Stimulated activated CD8-positive, alpha-beta memory T cell treated with anti-CD3 and anti-CD28 coated beads, Interleukin-7, amount 100 ng/mL, for 24 hours (primary cell): ENCODE data around the gene TMEM203.
"Not testable (repeated sequence)": the region's sequence is repeated elsewhere in the genome, so short reads cannot be mapped to it uniquely, and the experiment has no call there.

Source experiments
- DNase-seq: peaks from one replicate; pipeline ENCODE4 v3.0.0-alpha.2; 2020; ENCODE audit warnings: low read depth

The TMEM203 gene

GRCh38 chr9:137241490-137242268, 36.2 kb upstream of the TMEM203 start:
- DNase-seq, result peak; percentile 37

DNA sequence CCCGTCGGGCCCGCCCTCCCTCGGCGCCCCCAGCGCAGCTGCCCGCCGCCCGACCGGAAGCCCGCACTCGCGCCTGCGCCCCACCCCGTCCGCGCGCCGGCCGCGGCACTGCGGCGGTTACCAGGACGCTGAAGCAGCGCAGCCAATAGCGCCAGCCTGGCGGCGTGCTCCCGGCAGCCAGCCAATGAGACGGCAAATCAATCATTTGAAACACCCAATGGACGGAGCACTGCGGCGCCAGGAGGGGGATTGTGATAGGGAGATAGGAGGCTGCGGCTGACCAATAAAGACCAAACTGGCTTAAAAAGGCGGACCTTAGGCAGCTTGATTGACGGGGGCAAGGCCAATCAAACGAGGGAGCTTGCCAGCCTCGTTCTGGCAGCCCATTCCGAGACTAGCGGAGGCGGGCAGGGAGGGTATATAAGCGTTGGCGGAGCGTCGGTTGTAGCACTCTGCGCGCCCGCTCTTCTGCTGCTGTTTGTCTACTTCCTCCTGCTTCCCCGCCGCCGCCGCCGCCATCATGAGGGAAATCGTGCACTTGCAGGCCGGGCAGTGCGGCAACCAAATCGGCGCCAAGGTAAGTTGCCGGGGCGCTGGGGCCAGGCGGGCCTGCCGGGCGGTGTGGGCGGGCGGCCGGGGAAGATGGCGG, 35.5 kb upstream of the TMEM203 start, which contains the start of gene TUBB4B:
Gene TUBB4B (plus strand): TSS at position 447 of the 649 bp plus-strand sequence. CDS start 74 bp downstream, at position 521.
- peak; percentile 88 for DNase-seq

GRCh38 chr9:137240318-137240840, 34.9 kb upstream of the TMEM203 start:
- peak; percentile 33 for DNase-seq

DNA sequence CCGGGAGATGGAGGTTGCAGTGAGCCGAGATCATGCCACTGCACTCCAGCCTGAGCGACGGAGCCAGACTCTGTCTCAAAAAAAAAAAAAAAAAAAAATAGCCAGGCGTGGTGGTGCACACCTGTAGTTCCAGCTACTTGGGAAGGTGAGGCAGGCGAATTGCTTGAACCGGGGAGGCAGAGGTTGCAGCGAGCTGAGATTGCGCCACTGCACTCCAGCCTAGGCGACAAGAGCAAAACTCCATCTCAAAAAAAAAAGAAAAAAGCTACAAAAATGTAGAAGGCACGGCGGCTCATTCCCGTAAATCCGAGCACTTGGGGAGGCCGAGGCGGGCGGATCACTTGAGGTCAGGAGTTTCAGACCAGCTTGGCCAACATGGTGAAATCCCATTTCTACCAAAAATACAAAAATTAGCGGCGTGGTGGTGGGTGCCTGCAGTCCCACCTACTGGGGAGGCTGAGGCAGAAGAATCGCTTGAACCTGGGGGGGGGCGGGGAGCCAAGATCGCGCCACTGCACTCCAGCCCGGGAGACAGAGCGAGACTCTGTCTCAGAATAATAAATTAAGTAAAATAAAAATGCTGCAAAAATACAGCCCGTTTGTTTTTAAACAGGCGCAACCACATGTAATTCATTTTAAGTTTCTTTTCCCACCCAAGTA, 34.2 kb upstream of the TMEM203 start:
- DNase-seq, result not testable (repeated sequence)

DNA sequence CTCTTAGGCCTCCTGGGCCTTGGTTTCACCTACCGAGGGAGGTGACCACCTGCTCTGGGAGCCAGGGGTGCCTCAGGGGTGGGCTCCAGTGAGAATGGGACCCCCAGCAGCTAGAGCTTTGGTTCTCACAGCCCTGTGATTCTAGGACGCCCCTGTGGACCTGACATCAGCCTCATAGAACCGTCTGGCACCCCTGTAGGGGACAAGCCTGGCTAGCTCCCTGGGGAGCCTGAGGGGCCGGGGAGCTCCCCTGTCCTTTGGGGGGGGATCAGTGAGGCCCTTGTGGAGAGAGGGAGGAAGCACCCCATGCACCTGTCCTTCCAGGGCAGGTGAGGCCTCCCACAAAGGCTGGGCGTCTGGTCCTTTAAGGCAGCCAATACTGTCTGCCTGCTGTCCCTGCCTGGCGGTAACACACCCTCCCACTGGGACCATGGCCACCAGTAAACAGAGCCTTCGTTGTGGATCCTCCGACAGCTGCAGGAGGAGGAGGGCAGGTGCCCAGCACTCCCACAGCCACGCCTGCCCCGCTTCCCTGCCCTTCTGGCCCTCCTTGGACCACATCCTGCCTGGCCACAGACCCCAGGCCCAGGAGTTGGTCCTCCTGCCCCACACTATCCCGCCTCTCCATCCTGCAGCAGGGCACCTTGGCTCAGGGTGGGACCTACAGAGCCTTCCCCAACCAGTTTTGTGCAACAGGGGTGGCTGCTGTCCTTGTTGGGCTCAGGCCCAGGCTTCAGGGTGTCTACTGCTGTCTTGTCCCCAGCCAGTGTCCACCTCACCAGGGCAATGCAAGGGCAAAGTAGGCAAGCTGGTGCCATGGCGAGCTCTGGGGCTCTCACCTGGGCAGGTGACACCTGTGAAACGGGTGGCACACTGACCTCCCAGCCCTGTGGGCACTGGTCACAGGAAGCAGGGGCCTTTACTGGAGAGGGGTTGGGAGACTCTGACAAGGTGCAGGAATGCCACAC, 32.6 kb upstream of the TMEM203 start:
- DNase-seq, result no peak

- no peak for DNase-seq
These were observed 31.5 kb upstream of the TMEM203 start for GRCh38 chr9:137236936-137237421.

DNA sequence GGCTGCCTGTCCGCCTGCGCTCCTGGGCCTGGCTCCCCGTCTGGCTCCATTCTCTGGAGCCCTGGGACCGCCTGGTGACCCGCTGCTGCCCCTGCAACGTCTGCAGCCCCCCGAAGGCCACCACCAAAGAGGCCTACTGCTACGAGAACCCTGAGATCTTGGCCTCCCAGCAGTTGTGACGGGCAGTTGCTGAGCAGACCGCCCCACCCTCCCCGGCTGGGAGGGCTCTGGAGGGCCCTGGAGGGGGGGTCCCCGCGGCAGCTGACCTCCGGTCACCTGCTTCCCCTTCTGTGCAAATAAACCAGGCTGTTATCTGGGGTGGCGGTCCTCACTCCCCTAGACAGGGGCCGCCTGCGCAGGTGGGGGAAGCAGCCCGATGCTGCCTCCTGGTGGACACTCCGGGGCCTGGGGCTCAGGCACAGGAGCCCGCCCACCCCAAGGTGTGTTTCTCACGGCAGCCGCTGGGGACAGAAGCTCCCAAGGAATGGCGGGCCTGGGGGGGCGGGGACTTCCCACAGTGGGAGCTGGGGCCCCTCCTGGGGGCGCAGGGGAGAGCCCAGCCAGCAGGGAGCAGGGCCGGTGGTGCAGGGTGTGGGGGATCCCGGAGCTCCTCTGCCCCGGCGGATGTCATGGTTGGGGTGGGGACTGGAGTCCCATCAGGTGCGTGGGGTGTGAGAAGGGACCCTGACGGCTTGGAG, 30.9 kb upstream of the TMEM203 start:
- DNase-seq, result peak; percentile 80

DNA sequence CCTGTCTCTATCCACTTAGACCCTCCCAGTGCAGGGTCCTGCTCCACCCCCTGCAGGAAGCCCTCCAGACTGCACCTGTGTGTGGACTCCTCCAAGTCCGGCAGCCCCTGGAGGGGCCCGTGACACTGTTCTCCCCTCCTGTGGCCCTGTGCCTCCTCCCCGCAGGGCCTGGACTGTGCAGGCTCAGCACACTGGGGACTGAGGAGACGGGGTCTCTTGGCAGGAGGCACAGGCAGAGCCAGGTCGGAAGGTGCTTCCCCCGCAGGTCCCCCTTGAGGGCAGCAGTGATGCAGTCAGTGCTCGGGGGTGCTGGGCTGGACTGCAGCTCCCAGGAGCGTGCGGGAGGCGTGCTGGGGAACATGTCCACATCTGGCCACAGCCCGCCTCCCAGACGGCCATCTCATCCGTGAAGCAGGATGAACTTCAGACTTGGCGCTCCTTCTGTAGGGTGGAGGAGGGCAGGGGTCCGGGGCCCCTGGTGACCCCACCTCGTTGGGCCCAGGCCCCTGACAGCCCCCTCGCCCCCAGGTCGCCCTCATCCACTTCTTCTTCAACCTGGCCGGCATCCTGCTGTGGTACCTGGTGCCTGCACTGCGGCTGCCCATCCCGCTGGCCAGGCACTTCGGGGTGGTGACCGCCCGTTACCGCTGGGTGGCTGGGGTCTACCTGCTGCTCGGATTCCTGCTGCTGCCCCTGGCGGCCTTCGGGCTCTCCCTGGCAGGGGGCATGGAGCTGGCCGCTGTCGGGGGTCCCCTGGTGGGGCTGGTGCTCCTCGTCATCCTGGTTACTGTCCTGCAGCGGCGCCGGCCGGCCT, 30.2 kb upstream of the TMEM203 start:
- no peak for DNase-seq

- DNase-seq, result no peak
These were observed 29.4 kb upstream of the TMEM203 start for GRCh38 chr9:137234758-137235423.

DNA sequence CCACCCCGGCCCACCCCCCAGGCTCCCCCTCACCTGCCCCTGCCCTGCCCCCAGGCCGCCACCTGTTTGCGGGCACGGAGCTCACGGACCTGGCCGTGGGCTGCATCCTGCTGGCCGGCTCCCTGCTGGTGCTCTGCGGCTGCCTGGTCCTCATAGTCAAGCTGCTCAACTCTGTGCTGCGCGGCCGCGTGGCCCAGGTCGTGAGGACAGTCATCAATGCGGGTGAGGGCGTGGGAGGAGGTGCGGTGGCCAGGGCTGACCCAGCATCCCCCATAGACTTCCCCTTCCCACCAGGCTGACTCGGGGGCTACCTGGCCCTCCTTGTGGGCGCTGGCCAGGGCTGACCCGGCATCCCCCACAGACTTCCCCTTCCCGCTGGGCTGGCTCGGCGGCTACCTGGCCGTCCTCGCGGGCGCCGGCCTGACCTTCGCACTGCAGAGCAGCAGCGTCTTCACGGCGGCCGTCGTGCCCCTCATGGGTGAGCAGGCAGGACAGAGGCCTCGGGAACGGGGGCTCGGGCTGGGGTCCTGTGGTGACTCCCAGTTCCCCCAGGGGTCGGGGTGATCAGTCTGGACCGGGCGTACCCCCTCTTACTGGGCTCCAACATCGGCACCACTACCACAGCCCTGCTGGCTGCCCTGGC, 28.7 kb upstream of the TMEM203 start:
- no peak for DNase-seq

DNA sequence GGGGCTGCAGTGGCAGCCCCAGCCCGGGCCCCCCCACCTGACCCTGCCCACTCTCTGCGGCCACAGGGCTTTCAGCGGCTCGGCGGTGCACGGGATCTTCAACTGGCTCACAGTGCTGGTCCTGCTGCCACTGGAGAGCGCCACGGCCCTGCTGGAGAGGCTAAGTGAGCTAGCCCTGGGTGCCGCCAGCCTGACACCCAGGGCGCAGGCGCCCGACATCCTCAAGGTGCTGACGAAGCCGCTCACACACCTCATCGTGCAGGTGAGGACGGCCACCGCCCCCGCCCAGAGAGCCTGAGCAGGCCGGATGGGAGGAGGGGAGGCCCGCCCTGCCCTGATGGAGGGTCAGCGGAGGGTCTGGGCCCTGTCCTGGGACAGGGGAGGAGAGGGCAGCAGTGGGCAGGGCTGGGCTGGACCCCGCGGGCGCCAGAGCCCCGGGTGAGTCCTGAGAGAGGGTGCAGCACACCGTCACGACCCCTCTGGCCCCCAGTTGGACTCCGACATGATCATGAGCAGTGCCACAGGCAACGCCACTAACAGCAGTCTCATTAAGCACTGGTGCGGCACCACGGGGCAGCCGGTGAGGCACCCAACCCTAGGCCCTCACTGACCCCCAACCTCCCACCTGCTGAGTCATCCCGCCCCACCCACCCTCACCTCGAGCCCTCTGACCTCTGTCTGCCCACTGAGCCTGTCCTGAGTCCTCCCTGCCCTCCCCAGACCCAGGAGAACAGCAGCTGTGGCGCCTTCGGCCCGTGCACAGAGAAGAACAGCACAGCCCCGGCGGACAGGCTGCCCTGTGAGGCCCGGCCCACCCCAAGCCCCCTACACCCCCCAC, 27.9 kb upstream of the TMEM203 start:
- DNase-seq, result no peak

DNA sequence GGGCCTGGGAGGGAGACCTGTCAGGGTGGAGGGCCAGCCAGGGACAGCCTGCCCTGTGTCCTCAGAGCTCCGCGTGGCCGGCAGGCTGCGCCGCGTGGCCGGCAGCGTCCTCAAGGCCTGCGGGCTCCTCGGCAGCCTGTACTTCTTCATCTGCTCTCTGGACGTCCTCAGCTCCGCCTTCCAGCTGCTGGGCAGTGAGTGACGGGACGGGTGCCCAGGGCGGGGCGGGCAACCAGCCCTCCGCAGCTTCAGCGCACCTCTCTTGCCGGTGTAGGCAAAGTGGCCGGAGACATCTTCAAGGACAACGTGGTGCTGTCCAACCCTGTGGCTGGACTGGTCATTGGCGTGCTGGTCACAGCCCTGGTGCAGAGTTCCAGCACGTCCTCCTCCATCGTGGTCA, 27.1 kb upstream of the TMEM203 start:
- DNase-seq, result no peak

DNA sequence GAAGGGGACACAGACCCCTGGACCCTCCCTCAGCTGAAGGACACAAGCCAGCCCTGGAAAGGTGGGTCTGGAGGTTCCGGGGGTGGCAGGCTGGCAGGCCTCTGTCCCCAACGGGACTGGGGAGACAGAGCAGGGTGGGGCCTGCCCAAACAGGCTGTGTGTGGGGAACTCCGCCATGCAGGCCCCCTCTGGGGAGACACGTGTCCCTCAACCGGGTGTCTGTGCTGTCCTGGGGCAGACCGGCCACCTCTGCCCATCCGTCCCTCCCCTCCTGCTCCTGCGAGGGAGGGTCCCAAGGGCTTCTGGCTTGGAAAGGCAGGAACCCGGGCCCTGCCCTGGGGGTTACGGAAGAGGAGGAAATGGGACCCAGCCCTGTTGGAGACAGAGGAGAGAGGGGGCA, 26.7 kb upstream of the TMEM203 start:
- DNase-seq, result no peak

DNA sequence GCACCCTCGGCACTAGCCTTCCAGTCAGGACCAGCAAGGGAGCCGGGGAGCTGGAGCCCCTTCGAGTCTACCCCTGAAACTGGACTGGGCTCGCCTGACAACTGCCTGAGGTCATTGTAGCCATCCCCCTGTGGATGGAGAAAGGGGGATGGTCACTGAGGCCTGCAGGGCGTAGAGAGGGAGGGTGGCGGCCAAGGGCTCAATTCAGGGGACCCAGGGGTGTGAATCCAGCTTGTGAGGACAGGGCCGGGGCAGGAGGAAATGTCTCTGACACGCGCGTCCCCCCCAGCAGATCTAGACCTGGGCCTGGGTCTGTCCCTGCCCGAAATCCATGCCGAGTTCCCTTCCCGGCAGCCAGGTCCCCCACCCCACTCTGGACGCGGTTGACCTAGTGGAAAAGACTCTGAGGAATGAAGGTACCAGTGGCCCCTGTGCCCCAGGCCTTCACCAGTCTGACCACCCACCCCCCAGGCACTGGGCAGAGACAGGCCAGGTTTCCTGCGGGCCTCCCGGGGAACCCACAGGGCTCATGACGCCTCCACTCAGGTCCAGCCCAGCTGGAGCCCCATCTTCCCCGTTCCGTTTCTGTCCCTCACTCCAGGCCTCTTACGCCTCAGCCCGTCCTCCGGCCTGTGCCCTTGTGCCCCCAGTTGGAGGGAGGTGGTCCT, 26.1 kb upstream of the TMEM203 start:
- no peak for DNase-seq

DNA sequence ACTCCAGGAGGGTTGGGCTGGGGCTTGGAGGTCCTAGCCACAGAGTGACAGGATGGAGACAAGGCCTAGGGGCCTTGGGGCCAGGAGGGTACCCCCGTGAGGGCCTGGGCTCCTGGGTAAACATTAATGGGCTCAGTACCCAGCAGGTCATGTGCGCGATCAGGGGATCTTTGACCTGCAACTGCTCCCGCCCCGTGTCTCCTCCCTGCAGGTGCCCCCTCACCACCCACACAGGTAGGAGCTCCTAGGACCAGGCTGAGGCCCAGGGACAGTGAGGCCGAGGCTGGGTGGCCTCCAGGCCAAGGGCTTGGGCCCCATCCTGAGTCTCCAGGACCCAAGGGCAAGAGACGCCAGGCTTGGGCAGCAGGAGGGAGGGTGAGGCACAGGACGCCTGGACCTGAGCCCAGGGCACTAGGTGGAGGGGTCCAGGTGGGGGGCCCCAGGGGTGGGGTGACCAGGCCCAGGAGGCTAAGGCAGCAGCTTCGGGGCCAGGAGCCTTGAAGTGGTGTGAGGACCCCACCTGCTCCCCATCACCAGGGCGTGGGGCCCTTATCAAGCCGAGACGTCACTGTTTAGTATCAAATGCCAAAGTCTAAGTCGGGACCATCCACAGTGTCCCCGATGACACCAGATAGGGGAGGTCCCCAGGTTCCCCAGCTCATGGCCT, 25.4 kb upstream of the TMEM203 start, which contains the start of gene SLC34A3:
Gene SLC34A3 (plus strand): TSS at position 197 of the 667 bp plus-strand sequence. CDS start 802 bp downstream, outside the sequence.
- no peak for DNase-seq

DNA sequence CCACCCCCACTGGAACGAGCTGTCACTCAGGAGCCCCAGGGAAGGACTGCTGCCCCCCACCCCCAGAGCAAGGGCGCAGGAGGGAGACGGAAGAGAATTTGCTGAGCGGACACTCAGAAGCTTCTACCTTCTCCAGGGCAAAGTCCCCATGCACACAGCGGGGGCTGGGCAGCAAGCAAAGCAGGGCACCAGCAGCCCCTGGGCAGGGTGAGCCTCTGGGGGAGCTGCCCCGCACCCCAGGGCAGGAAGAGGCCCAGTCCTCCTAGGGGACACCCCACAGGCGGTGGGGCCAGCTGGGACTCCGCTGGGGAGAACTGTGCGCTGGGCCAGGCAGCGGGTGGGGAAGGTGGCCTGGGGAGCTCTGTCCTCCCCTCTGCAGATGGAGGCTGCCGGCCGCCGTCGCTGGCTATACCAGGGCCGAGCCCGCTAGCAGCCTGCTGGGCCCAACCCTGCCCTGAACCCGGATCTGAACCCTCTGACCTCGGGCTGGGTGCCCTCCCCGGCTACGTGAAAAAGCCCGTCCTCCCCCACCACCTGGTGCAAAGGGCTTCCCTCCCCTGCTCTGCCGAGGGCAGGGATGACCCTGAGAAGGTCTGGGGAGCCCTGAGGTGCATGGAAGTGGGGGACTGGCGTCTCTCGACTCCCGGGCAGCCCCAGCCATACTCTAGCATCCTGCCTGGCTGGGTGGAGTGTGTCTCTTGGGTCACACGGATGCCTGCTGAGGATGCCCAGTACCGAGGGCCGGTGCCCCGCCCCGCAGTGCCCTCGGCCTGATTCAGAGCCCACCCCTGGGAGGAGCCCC, 24.7 kb upstream of the TMEM203 start:
- DNase-seq, result no peak
